ENCODE measurements around the gene MED13L.
"Not testable (repeated sequence)": the region's sequence is repeated elsewhere in the genome, so short reads cannot be mapped to it uniquely, and the experiment has no call there.

MED13L gene

GRCh38 chr12:116244474-116245090, 32.9 kb downstream of the MED13L start:
- DNase-seq: no peak

- DNase-seq: no peak
These were observed 33.5 kb downstream of the MED13L start for GRCh38 chr12:116244001-116244400.

GRCh38 chr12:116242740-116243139, 34.8 kb downstream of the MED13L start:
- DNase-seq: no peak

DNA sequence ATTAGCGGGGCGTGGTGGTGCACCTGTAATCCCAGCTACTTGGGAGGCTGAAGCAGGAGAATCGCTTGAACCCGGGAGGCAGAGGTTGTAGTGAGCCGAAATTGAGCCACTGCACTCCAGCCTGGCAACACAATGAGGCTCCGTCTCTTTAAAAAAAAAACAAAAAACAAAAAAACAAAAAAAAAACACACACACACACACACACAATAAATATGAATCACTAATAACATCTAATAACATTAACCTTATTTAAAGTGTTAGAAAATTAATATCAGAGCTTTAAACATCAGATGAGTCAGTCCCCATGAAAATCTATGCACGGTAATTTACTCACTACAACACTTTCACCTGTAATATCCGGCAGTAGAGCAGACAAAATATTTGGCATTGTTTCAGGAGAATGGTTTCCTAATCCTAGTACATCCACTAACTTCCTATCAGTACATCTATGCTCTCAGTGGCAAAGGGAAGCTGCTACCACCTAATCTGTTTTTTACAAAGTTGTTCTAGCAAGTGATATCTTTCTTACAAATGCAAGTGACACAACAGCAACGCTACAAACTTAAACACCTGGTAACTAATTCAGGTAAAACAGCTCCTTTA, 36.2 kb downstream of the MED13L start:
- no peak for DNase-seq

DNA sequence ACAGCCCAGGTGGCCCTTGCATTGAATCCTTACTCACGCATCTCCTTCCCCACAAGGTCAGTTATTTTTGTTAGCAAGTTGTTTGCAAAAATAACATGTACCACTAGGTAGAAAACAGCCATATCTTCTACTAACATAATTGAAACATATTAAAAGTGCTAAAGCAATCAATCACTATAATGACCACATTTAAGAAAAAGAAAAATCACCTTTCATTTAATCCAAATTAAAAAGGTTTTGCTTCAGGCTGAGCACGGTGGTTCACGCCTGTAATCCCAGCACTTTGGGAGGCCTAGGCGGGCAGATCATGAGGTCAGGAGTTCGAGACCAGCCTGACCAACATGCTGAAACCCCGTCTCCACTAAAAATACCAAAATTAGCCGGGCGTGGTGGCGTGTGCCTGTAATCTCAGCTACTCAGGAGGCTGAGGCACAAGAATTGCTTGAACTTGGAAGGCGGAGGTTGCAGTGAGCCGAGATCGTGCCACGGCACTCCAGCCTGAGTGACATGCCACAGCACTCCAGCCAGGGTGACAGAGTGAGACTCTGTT, 38.8 kb downstream of the MED13L start:
- DNase-seq: not testable (repeated sequence)

DNA sequence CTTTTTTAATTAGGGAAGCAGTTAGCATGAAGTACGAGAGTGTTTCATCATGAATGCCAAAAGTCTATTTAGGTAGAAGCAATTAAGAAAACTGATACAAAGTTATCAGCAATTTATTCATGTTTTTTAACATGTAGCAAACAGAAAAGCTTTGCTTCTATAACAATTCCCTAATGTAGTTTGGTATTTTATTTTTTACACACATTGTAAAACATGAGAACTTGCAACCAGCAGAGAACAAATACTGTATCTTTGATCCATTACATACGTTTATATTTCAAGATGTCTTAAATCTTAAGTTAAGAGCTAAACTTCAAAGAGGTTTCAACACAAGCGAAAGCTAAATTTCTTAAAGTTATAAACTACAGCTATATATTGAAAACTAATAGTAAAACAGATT, 39.3 kb downstream of the MED13L start:
- DNase-seq: no peak

DNA sequence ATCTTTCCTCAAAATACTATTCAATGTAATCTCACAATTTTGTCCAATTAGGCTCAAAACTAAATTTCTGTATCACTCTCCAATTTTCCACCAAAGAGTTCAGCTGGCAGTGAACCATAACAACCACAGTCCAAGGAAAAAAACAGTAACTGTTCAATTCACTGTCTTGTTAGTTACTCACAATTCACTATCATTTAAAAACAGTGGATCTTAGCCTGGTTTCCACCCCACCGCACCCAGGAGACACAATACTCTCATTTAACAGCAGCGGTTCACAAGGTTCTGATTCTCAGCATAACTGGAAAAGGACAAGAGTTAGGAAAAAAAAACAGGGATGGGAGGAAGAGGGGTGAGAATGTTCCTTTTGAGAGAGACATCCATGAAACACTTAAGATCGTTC, 40.5 kb downstream of the MED13L start:
- no peak for DNase-seq

GRCh38 chr12:116236148-116236731, 41.3 kb downstream of the MED13L start:
- DNase-seq: no peak

- DNase-seq: not testable (repeated sequence)
These were observed 43.3 kb downstream of the MED13L start for GRCh38 chr12:116234148-116234547.

GRCh38 chr12:116233669-116234068, 43.8 kb downstream of the MED13L start:
- no peak for DNase-seq

DNA sequence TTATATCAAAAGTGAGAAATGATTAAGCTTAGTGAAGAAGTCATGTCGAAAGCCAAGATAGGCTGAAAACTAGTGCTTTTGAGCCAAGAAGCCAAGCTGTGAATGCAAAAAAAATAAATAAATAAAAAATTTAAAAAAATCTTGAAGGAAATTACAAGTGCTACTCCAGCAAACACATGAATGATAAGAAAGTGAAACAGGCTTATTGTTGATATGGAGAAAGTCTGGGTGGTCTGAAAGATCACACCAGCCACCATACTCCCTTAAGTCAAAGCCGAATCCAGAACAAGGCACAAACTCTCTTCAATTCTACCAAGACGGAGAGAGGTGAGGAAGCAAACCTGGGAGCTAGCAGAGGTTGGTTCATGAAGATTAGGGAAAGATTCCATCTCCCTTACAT, 49.7 kb downstream of the MED13L start:
- no peak for DNase-seq

- no peak for DNase-seq
These were observed 51.5 kb downstream of the MED13L start for GRCh38 chr12:116226026-116226425.

- DNase-seq: no peak
These were observed 55.1 kb downstream of the MED13L start for GRCh38 chr12:116222358-116222757.

- DNase-seq: no peak
These were observed 56.7 kb downstream of the MED13L start for GRCh38 chr12:116220756-116221155.

- no peak for DNase-seq
These were observed 60.3 kb downstream of the MED13L start for GRCh38 chr12:116217045-116217735.

GRCh38 chr12:116216022-116216756, 61.3 kb downstream of the MED13L start:
- DNase-seq: no peak

GRCh38 chr12:116215023-116215422, 62.5 kb downstream of the MED13L start:
- no peak for DNase-seq

- no peak for DNase-seq
These were observed 63.5 kb downstream of the MED13L start for GRCh38 chr12:116213885-116214527.

- DNase-seq: no peak
These were observed 64.5 kb downstream of the MED13L start for GRCh38 chr12:116213014-116213413.

DNA sequence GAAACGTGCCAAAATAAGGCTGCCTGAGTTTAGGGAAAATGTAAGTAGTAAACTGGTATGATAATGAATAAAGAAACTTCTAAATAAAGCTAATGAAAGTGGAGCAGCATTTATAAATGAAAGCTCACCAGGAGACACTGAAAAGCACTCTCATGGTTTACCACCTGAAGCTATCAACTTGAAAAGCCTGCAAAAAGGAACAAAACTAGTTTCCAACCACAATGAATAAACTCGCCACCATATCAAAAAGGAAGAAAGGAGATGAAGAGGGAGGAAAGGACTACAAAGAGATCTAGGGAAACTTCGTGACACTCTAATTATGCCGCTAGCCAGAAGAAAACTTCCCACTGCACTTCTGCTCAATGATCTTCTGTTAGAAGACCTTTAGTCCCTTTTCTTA, 66.7 kb downstream of the MED13L start:
- no peak for DNase-seq

DNA sequence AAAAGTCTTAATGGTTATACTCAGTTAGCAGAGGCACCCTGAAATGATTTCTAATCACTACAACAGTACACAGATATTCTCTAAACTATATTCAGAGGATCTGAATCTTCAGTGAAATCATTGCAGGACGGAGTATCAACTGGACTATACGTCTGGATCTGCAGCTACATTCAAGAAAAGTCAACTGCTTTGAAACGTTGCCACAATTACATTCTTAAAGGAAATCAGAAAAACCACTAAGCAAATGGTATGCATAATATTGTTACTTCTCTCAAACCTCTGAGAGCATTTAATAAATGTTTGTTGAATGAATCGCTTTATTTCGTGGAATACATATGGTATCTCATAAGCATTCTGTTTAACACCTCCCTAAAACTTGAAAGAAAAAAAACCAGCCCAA, 67.4 kb downstream of the MED13L start:
- DNase-seq: no peak

DNA sequence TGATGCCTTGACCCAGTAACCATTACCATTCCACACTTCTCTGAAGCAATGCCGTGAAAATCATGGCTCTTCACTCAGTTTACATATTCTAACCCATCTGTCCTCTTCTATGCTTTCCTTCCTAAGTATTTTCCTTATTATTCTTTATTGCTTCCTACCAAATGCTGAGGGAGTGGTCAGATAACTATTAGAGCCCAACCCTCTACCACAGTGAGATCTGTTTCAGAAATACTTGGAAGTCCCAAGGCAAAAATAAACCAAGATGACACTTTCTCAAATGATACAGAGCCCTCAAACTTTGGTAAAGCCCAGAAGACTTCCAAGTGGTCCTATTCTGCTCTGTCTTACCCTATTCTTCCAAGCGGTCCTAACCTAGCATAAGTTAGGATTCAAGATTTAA, 68.0 kb downstream of the MED13L start:
- DNase-seq: no peak

DNA sequence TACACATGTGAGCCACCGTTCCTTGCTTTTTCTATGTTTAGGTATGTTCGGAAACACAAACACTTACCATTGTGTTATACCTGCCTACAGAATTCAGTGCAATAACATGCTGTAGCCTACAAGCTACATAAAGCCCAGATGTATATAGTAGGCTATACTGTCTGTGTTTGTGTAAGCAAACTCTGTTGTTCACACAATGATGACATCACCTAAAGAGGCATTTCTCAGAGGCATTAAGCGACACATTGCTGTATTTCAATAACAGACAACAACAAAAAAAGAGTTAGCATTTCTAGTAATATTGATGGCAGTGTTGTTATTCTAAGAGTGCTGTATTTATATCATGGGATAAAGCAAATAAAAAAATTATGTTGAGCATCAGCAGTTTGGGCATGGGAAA, 70.2 kb downstream of the MED13L start:
- DNase-seq: no peak
